Measurements from ENCODE around the gene SGK1. TPM values are rescaled to one million over a fixed set of nuclear protein-coding genes. Genes with fewer than 3 reads are reported as not detected.

SGK1 gene
- total RNA-seq, 6 experiments from 2014 or later: 75.4 to 117 (median 104) TPM

GRCh38 chr6:134176264-134176975, 141.5 kb downstream of the SGK1 start:
- no peak for DNase-seq
- peak overlapping the region; percentile 98 for H3K4me3 Mint-ChIP-seq
- H3K27me3 Mint-ChIP-seq (ENCODE audit: insufficient read depth): peaks cover 11% of the 10 kb centered on the region
- no peak for TF ChIP-seq CTCF (IDR thresholded peaks at IDR 0.05)
- peak overlapping the region; percentile 98 for H3K27ac Mint-ChIP-seq
- H3K36me3 Mint-ChIP-seq (ENCODE audit: low read depth): peaks cover 33% of the 10 kb centered on the region
- peaks cover 59% of the 10 kb centered on the region for H3K4me1 Mint-ChIP-seq (ENCODE audit: low read depth)
- H3K9me3 Mint-ChIP-seq: no peaks in the 10 kb centered on the region

GRCh38 chr6:134175532-134176263, 142.2 kb downstream of the SGK1 start:
- Mint-ChIP-seq H3K36me3 (ENCODE audit: low read depth) (peaks cover 40% of the 10 kb centered on the region), H3K4me1 (ENCODE audit: low read depth) (peaks cover 67% of the 10 kb centered on the region), H3K27me3 (ENCODE audit: insufficient read depth) (peaks cover 11% of the 10 kb centered on the region), H3K4me3 (peak overlapping the region; percentile 98), H3K27ac (peak overlapping the region; percentile 95), H3K9me3 (no peaks in the 10 kb centered on the region)
- no peak for TF ChIP-seq CTCF (IDR thresholded peaks at IDR 0.05)
- DNase-seq: peak; percentile 78

- H3K36me3 Mint-ChIP-seq (ENCODE audit: low read depth): peaks cover 48% of the 10 kb centered on the region
- peaks cover 75% of the 10 kb centered on the region for H3K4me1 Mint-ChIP-seq (ENCODE audit: low read depth)
- DNase-seq: peak; percentile 85
These were observed 143.0 kb downstream of the SGK1 start for GRCh38 chr6:134174672-134175531.

GRCh38 chr6:134173936-134174671, 143.8 kb downstream of the SGK1 start:
- DNase-seq: peak; percentile 81
- peak; percentile 98 for TF ChIP-seq CTCF (IDR thresholded peaks at IDR 0.05)
- no peaks in the 10 kb centered on the region for H3K9me3 Mint-ChIP-seq
- H3K27me3 Mint-ChIP-seq (ENCODE audit: insufficient read depth): peaks cover 11% of the 10 kb centered on the region
- H3K27ac Mint-ChIP-seq: peak overlapping the region; percentile 95
- H3K4me1 Mint-ChIP-seq (ENCODE audit: low read depth): peaks cover 75% of the 10 kb centered on the region
- H3K4me3 Mint-ChIP-seq: peak overlapping the region; percentile 98
- peaks cover 54% of the 10 kb centered on the region for H3K36me3 Mint-ChIP-seq (ENCODE audit: low read depth)

More at GRCh38 chr6:134174672-134175531, 143.0 kb downstream of the SGK1 start:
- H3K9me3 Mint-ChIP-seq: no peaks in the 10 kb centered on the region
- peak overlapping the region; percentile 98 for H3K4me3 Mint-ChIP-seq
- TF ChIP-seq CTCF (IDR thresholded peaks at IDR 0.05): peak; percentile 15; the same call in 1 of the 2 replicates
- H3K27ac Mint-ChIP-seq: peak overlapping the region; percentile 95
- peaks cover 11% of the 10 kb centered on the region for H3K27me3 Mint-ChIP-seq (ENCODE audit: insufficient read depth)

GRCh38 chr6:134173366-134173725, 144.6 kb downstream of the SGK1 start:
- Mint-ChIP-seq H3K36me3 (ENCODE audit: low read depth) (peaks cover 61% of the 10 kb centered on the region), H3K4me1 (ENCODE audit: low read depth) (peaks cover 76% of the 10 kb centered on the region), H3K27ac (peak overlapping the region; percentile 95), H3K27me3 (ENCODE audit: insufficient read depth) (peaks cover 11% of the 10 kb centered on the region), H3K4me3 (peak overlapping the region; percentile 98), H3K9me3 (no peaks in the 10 kb centered on the region)
- TF ChIP-seq CTCF (IDR thresholded peaks at IDR 0.05): no peak
- DNase-seq: no peak
